Measurements from ENCODE around the gene LPAR2. TPM values are rescaled to one million over a fixed set of nuclear protein-coding genes. Genes with fewer than 3 reads are reported as not detected.

Gene LPAR2
- total and polyA plus RNA-seq, 10 of the 15 experiments (the other 5 are each of a cell fraction or from before 2014, with no cell fraction given) = 0.98 to 23.8 (median 10.2) TPM

DNA sequence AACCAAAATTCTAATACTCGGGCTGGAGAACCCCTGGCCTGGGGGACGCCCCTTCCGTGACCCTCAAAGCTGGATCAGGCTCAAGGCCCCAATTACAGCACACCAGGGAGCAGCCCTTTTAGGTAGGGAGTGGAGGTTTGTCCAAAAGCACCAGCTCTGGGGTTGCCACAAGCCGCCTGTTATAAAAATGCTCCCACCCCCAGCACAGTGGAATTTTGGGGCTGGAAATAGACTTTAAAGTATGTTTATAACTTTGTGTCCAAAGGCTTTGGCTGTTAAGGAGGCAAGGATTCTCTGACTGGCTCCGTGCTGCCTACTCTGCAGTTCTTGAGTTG lies 16.0 kb upstream of the LPAR2 start:
- ChIA-PET RAD21 (ENCODE audit: unreplicated experiment) (interaction anchor here (0.5 to 1.7 kb wide), 9 partner anchors 18 to 594 kb away, joined by 3 to 22 read pairs (median 4); partner anchors contain the start of gene ATP13A1), POLR2A (interaction anchor here (1.2 kb wide), 1 partner anchor 18 kb away, joined by 10 read pairs; no protein-coding TSS in a partner anchor), CTCF (interaction anchor here (0.6 to 2.7 kb wide), 17 partner anchors 8 to 128 kb away, joined by 3 to 38 read pairs (median 4); partner anchors contain the start of genes NDUFA13 and TSSK6), SMC1A (ENCODE audit: uncharacterized antibody, unreplicated experiment) (interaction anchor here (0.8 to 2.7 kb wide), 4 partner anchors 16 to 112 kb away, joined by 3 to 21 read pairs (median 4); no protein-coding TSS in a partner anchor)
- BruUV-seq (replicated peaks) = no TSS peak
- Histone ChIP-seq H3K9ac (ENCODE audit: control insufficient read depth, insufficient read depth, low read length) (peak overlapping the region; percentile 100), H3K4me2 (ENCODE audit: control insufficient read depth, insufficient read depth) (peak overlapping the region; percentile 95; the same call in 1 of the 2 replicates), H3K79me2 (ENCODE audit: control insufficient read depth, insufficient read depth, low read length) (peaks cover 19% of the 10 kb centered on the region), H3K27ac (ENCODE audit: control insufficient read depth, insufficient read depth) (peak overlapping the region; percentile 99), H2AFZ (ENCODE audit: control insufficient read depth, low read depth, low read length) (no peak overlapping the region), H3K4me1 (ENCODE audit: control insufficient read depth, insufficient read depth, low read length) (peaks cover 4% of the 10 kb centered on the region), H3K27me3 (replicated peaks in 1 of 2; ENCODE audit: control insufficient read depth in 2 of 2, insufficient read depth in 2 of 2, low read length in 1 of 2) (no peaks in the 10 kb centered on the region), H4K20me1 (ENCODE audit: control insufficient read depth, insufficient read depth) (no peaks in the 10 kb centered on the region; the same call in 1 of the 2 replicates), H3K4me3 (peak overlapping the region; percentile 96), H3K9me3 (replicated peaks; ENCODE audit: control insufficient read depth, insufficient read depth, low read length) (no peaks in the 10 kb centered on the region), H3K36me3 (ENCODE audit: control insufficient read depth in 2 of 2, insufficient read depth in 2 of 2, low read length in 1 of 2) (peaks cover 14 to 34% of the 10 kb centered on the region in 2 experiments; a peak in 3 of 4 replicates)
- intact Hi-C loops (cut with micrococcal nuclease; ENCODE audit: unreplicated experiment) (loop anchor here (5.0 kb wide), 2 partner anchors 87 to 277 kb away; no protein-coding TSS in a partner anchor), in situ Hi-C loops (cut with MboI) (loop anchor here (5.0 kb wide), 1 partner anchor 117 kb away; the partner anchor contains the start of gene YJEFN3)
- ATAC-seq (no peak), DNase-seq (ENCODE audit: low read depth, low spot score) (no peak), FAIRE-seq (no peak)
- WGBS (ENCODE audit: insufficient coverage, insufficient replicate concordance, low lambda C conversion rate, missing lambda C conversion rate) = 3% methylated on average over 5 of the region's 5 CpGs
- TF ChIP-seq PML (IDR thresholded peaks at IDR 0.05; ENCODE audit: low read length) (no peak), WRNIP1 (IDR thresholded peaks at IDR 0.05; ENCODE audit: borderline replicate concordance, low read depth, low read length) (no peak), EP300 (IDR thresholded peaks at IDR 0.05; ENCODE audit: borderline replicate concordance in 1 of 2, control insufficient read depth in 1 of 2, low read depth in 2 of 2, low read length in 2 of 2) (no peak), EED (IDR thresholded peaks at IDR 0.05; ENCODE audit: low read depth) (no peak; the same call in 1 of the 2 replicates), RELA (IDR thresholded peaks at IDR 0.05; ENCODE audit: borderline replicate concordance, partially characterized antibody) (peak; percentile 0), NFYB (IDR thresholded peaks at IDR 0.05; ENCODE audit: insufficient read depth, low read depth, low read length) (no peak), POLR2AphosphoS5 (IDR thresholded peaks at IDR 0.05; ENCODE audit: low read length) (no peak), HDGF (IDR thresholded peaks at IDR 0.05) (0 out of 2 replicates have a peak, but pooled peaks have one; percentile 3), SMC3 (IDR thresholded peaks at IDR 0.05; ENCODE audit: borderline replicate concordance, low read length) (no peak), SPI1 (IDR thresholded peaks at IDR 0.05; ENCODE audit: borderline replicate concordance, insufficient read depth, low read depth, low read length) (no peak), BACH1 (IDR thresholded peaks at IDR 0.05; ENCODE audit: borderline replicate concordance) (0 out of 2 replicates have a peak, but pooled peaks have one; percentile 32), YBX1 (IDR thresholded peaks at IDR 0.05) (no peak), MEF2B (IDR thresholded peaks at IDR 0.05; ENCODE audit: partially characterized antibody, poor library complexity, severe bottlenecking) (no peak), NRF1 (conservative IDR thresholded peaks at IDR 0.05; ENCODE audit: low read depth, low read length) (no peak)

All from GM12878 (cell line).